HepG2 (cell line): ENCODE results near the gene SLC22A31. TPM values are rescaled to one million over a fixed set of nuclear protein-coding genes. Genes with fewer than 3 reads are reported as not detected.

Experiments used
- ATAC-seq: fragments of 200-7000 bp; cut with Tn5 transposase; 3 replicates; pipeline ENCODE4 v1.9.1; 2020; ENCODE audit warnings: mild to moderate bottlenecking, moderate library complexity
- BruUV-seq: library from RNA; stranded (reverse); fragments of 400-500 nt; replicated peaks from 2 replicates; lab custom pipeline; 2021; lab: Mats Ljungman, UMichigan
- CTCF ChIA-PET: fragments of 300-600 bp; formaldehyde crosslinking; extraction: SDS; loops from one replicate; lab custom pipeline; 2021; ENCODE audit warnings: low total read pairs, inconsistent platforms, low intra/inter-chr PET ratio; lab: Yijun Ruan, JAX
- POLR2A ChIA-PET: fragments of 350-600 bp; sonication (Branson Sonifier 250); formaldehyde crosslinking; loops from one replicate; lab custom pipeline; 2020; ENCODE audit warnings: antibody characterized with exemption, inconsistent platforms; lab: Yijun Ruan, JAX
- DNase-seq: peaks from one replicate; pipeline ENCODE4 v3.0.0-alpha.2; 2015; ENCODE audit warnings: low spot score
- FAIRE-seq: peaks from 3 replicates; lab custom pipeline; 2011; peaks lifted over from hg19 to GRCh38; lab: Jason Lieb, UNC
- H2AFZ ChIP-seq: one replicate; pipeline ENCODE4 v1.6.1; 2011; ENCODE audit warnings: low read length, inconsistent platforms
- H3K27ac ChIP-seq: fragments of 300-600 bp; 3 replicates; pipeline ENCODE4 v1.8.0; 2011; ENCODE audit warnings: mixed run types, mild to moderate bottlenecking, mixed read lengths, low read length, inconsistent platforms; ENCODE audit not compliant: insufficient read depth; ENCODE audit errors: extremely low read length
- H3K27me3 ChIP-seq, 2 experiments: fragments of 200-600 bp in 1 of 2; 2 replicates in 1 of 2; 3 replicates in 1 of 2; pipeline versions ENCODE4 v1.6.0 to v1.8.0; 2011; ENCODE audit warnings: low read length in 2 of 2, mild to moderate bottlenecking in 2 of 2, moderate library complexity in 2 of 2, inconsistent platforms in 1 of 2; ENCODE audit not compliant: insufficient read depth in 2 of 2, control insufficient read depth in 1 of 2
- H3K36me3 ChIP-seq, 2 experiments: fragments of 200-600 bp in 1 of 2; replicated peaks in 1 of 2; 2 replicates in 1 of 2; 3 replicates in 1 of 2; pipeline versions ENCODE4 v1.5.1 to v1.8.0; 2011; ENCODE audit warnings: low read length in 2 of 2, inconsistent platforms in 1 of 2; ENCODE audit not compliant: insufficient read depth in 2 of 2, control insufficient read depth in 1 of 2
- H3K4me1 ChIP-seq: 2 replicates; pipeline ENCODE4 v1.5.1; 2012; ENCODE audit warnings: low read length, inconsistent platforms; ENCODE audit not compliant: insufficient read depth
- H3K4me2 ChIP-seq: 2 replicates; pipeline ENCODE4 v1.6.0; 2011; ENCODE audit warnings: low read depth, low read length, inconsistent platforms
- H3K4me3 ChIP-seq, 3 experiments: fragments of 200-600 bp in 1 of 3; sonication (generic), shearing (Covaris generic) in 1 of 3; replicated peaks in 1 of 3; 2 replicates each; pipeline ENCODE4 v1.5.1; 2011 to 2016; ENCODE audit warnings: low read length in 3 of 3, inconsistent platforms in 2 of 3, low read depth in 2 of 3, mild to moderate bottlenecking in 2 of 3, control low read depth in 1 of 3, mixed read lengths in 1 of 3; ENCODE audit not compliant: insufficient read depth in 1 of 3
- H3K79me2 ChIP-seq: one replicate; pipeline ENCODE4 v1.6.1; 2011; ENCODE audit warnings: low read length, inconsistent platforms; ENCODE audit not compliant: insufficient read depth
- H3K9ac ChIP-seq: 2 replicates; pipeline ENCODE4 v1.6.0; 2011; ENCODE audit warnings: mild to moderate bottlenecking, low read depth, low read length, inconsistent platforms; ENCODE audit not compliant: insufficient read depth
- H3K9me3 ChIP-seq: 2 replicates; pipeline ENCODE4 v1.5.1; 2012; ENCODE audit warnings: mild to moderate bottlenecking, low read length
- H4K20me1 ChIP-seq: 2 replicates; pipeline ENCODE4 v1.6.0; 2011; ENCODE audit warnings: inconsistent platforms, mild to moderate bottlenecking, low read length, moderate library complexity; ENCODE audit not compliant: insufficient read depth
- AGO1 ChIP-seq: fragments of 200-400 bp; formaldehyde crosslinking; IDR thresholded peaks from 2 replicates; pipeline ENCODE4 v1.6.1; 2017; ENCODE audit warnings: mild to moderate bottlenecking, low read depth, low read length, moderate library complexity; ENCODE audit not compliant: poor library complexity, severe bottlenecking
- ATF2 ChIP-seq: sonication (generic); formaldehyde crosslinking; IDR thresholded peaks from 2 replicates; pipeline ENCODE4 v1.4.0; 2020; ENCODE audit warnings: missing genetic modification reagents
- ATF7 ChIP-seq, 2 experiments: fragments of 450-650 bp in 1 of 2; sonication (generic) in 1 of 2; formaldehyde crosslinking in 1 of 2; IDR thresholded peaks; 2 replicates each; pipeline versions ENCODE4 v1.4.0 to v1.6.1; 2016 to 2020; ENCODE audit warnings: antibody characterized with exemption in 1 of 2, mild to moderate bottlenecking in 1 of 2, missing genetic modification reagents in 1 of 2
- BORCS8-MEF2B ChIP-seq: sonication (generic); formaldehyde crosslinking; IDR thresholded peaks from 2 replicates; pipeline ENCODE4 v1.8.0; 2022; ENCODE audit warnings: mild to moderate bottlenecking, missing genetic modification reagents
- CSRNP1 ChIP-seq: sonication (generic); formaldehyde crosslinking; IDR thresholded peaks from 2 replicates; pipeline ENCODE4 v1.8.1; 2023; ENCODE audit warnings: mild to moderate bottlenecking, missing genetic modification reagents
- ETS1 ChIP-seq: sonication (generic); formaldehyde crosslinking; IDR thresholded peaks from 2 replicates; pipeline ENCODE4 v1.4.0; 2020; ENCODE audit warnings: missing genetic modification reagents
- HIVEP1 ChIP-seq: sonication (generic); formaldehyde crosslinking; IDR thresholded peaks from 2 replicates; pipeline ENCODE4 v1.4.0; 2020; ENCODE audit warnings: mild to moderate bottlenecking, missing genetic modification reagents
- HNRNPL ChIP-seq: fragments of 200-400 bp; formaldehyde crosslinking; IDR thresholded peaks from 2 replicates; pipeline ENCODE4 v1.6.1; 2017; ENCODE audit warnings: mild to moderate bottlenecking, low read depth, low read length
- LBX2 ChIP-seq: sonication (generic); formaldehyde crosslinking; IDR thresholded peaks from 2 replicates; pipeline ENCODE4 v1.5.0; 2020; ENCODE audit warnings: missing genetic modification reagents, mild to moderate bottlenecking, borderline replicate concordance
- LCORL ChIP-seq, 2 experiments: fragments of 450-650 bp in 1 of 2; sonication (generic) in 1 of 2; formaldehyde crosslinking in 1 of 2; IDR thresholded peaks; 2 replicates each; pipeline versions ENCODE4 v1.5.0 to v1.6.1; 2017 to 2020; ENCODE audit warnings: antibody characterized with exemption in 1 of 2, missing genetic modification reagents in 1 of 2
- MTA1 ChIP-seq: sonication (generic); formaldehyde crosslinking; IDR thresholded peaks from 2 replicates; pipeline ENCODE4 v1.4.0; 2020; ENCODE audit warnings: missing genetic modification reagents, mild to moderate bottlenecking, borderline replicate concordance
- TARDBP ChIP-seq: sonication (generic); formaldehyde crosslinking; IDR thresholded peaks from 2 replicates; pipeline ENCODE4 v1.8.0; 2022; ENCODE audit warnings: mild to moderate bottlenecking, missing genetic modification reagents
- TP53 ChIP-seq: sonication (generic); formaldehyde crosslinking; conservative IDR thresholded peaks from 2 replicates; pipeline ENCODE4 v1.4.0; 2020; ENCODE audit warnings: missing genetic modification reagents
- ZMYM2 ChIP-seq: sonication (generic); formaldehyde crosslinking; IDR thresholded peaks from 2 replicates; pipeline ENCODE4 v1.8.0; 2022; ENCODE audit warnings: mild to moderate bottlenecking, missing genetic modification reagents
- ZNF326 ChIP-seq: sonication (generic); formaldehyde crosslinking; IDR thresholded peaks from 2 replicates; pipeline ENCODE4 v1.4.0; 2020; ENCODE audit warnings: missing genetic modification reagents, borderline replicate concordance
- ZNF414 ChIP-seq: sonication (generic); formaldehyde crosslinking; IDR thresholded peaks from 2 replicates; pipeline ENCODE4 v1.5.0; 2020; ENCODE audit warnings: missing genetic modification reagents
- WGBS: methylation state at CpG from one replicate; pipeline ENCODE4 v1.1.6; 2017; ENCODE audit warnings: low lambda C conversion rate; 5-methylcytosine and 5-hydroxymethylcytosine counted together
- in situ Hi-C: cut with HindIII; loops from 2 replicates; pipeline ENCODE4 v1.10.0; 2017; ENCODE audit warnings: low pct_unique_long_range_greater_than_20kb; ENCODE audit not compliant: extremely low pct_ligation_motif_present
- intact Hi-C: fragments of 100-400 bp; cut with micrococcal nuclease; formaldehyde crosslinking; loops from one replicate; pipeline ENCODE4 v1.10.0; 2022; ENCODE audit not compliant: unreplicated experiment
- polyA plus RNA-seq, 8 experiments: library from polyadenylated mRNA; depleted of rRNA in 3 of 8; stranded (reverse) in 7 of 8; unstranded in 1 of 8; fragments of >200 nt; fragmentation: Illumina TruSeq in 4 of 8; extraction: Trizol in 4 of 8; gene quantifications; 2 replicates each; pipeline versions ENCODE4 v1.2.1 to v1.2.3, GENCODE V29; 2011 to 2016; ENCODE audit warnings: low read depth in 4 of 8, missing spikeins in 1 of 8, mixed read lengths in 1 of 8; ENCODE audit not compliant: insufficient read depth in 1 of 8
- total RNA-seq, 5 experiments: library from RNA; depleted of rRNA; stranded (reverse); fragments of >200 nt; fragmentation: Illumina TruSeq; extraction: Trizol; gene quantifications; 2 replicates each; pipeline ENCODE4 v1.2.3, GENCODE V29; 2016; ENCODE audit warnings: low read depth in 1 of 5

The SLC22A31 gene
- total and polyA plus RNA-seq, 2 of the 13 experiments (the other 11 are each of a cell fraction or from before 2014, with no cell fraction given), result 67.3 to 83.3 TPM

GRCh38 chr16:89187032-89187769, 13.1 kb downstream of the SLC22A31 start:
- Histone ChIP-seq H2AFZ (no peak overlapping the region), H3K9ac (no peak overlapping the region), H3K36me3 (no peaks in the 10 kb centered on the region), H4K20me1 (peaks cover 44% of the 10 kb centered on the region), H3K27me3 (peaks cover 0 to 30% of the 10 kb centered on the region in 2 experiments; a peak in 4 of 5 replicates), H3K4me1 (peaks cover 51% of the 10 kb centered on the region), H3K9me3 (no peaks in the 10 kb centered on the region), H3K4me2 (no peak overlapping the region), H3K79me2 (peaks cover 6% of the 10 kb centered on the region), H3K27ac (peak overlapping the region; percentile 11), H3K4me3 (no peak overlapping the region)
- BruUV-seq, result no TSS peak
- intact Hi-C loops, result loop anchor here (1.0 kb wide), 1 partner anchor 14 kb away; no protein-coding TSS in a partner anchor
- WGBS, result 21% methylated on average over 18 of the region's 19 CpGs
- ATAC-seq (peak; percentile 4), FAIRE-seq (no peak), DNase-seq (no peak)
- in situ Hi-C loops, result no loop called here
- CTCF ChIA-PET, result interaction anchor here (1.3 kb wide), 1 partner anchor 29 kb away, joined by 5 read pairs; no protein-coding TSS in a partner anchor
- POLR2A ChIA-PET, result interaction anchor here (0.7 to 1.5 kb wide), 4 partner anchors 11 to 330 kb away, joined by 3 to 5 read pairs (median 4); partner anchors contain the start of genes GALNS, SLC22A31, TRAPPC2L and ZNF778
- TF ChIP-seq LBX2, result 0 out of 2 replicates have a peak, but pooled peaks have one; percentile 41
- TF ChIP-seq ATF7 (IDR thresholded peaks at IDR 0.05), result no peak
- TF ChIP-seq ATF7 (CRISPR knock-in tag; IDR thresholded peaks at IDR 0.05), result 0 out of 2 replicates have a peak, but pooled peaks have one; percentile 40
- TF ChIP-seq AGO1, result peak; percentile 66
- 0 out of 2 replicates have a peak, but pooled peaks have one; percentile 16 for TF ChIP-seq ETS1 (CRISPR knock-in tag)
- 0 out of 2 replicates have a peak, but pooled peaks have one; percentile 53 for TF ChIP-seq HNRNPL
- TF ChIP-seq MTA1 (CRISPR knock-in tag), result peak; percentile 73; the same call in 1 of the 2 replicates
- TF ChIP-seq ZNF326, result peak; percentile 89; the same call in 1 of the 2 replicates
- TF ChIP-seq HIVEP1, result 0 out of 2 replicates have a peak, but pooled peaks have one; percentile 30
- 0 out of 2 replicates have a peak, but pooled peaks have one; percentile 20 for TF ChIP-seq BORCS8-MEF2B (CRISPR knock-in tag)
- no peak for TF ChIP-seq TP53 (CRISPR knock-in tag)
- peak; percentile 99 for TF ChIP-seq ZMYM2
- TF ChIP-seq CSRNP1 (CRISPR knock-in tag), result peak; percentile 6; the same call in 1 of the 2 replicates
- no peak for TF ChIP-seq LCORL (IDR thresholded peaks at IDR 0.05)
- peak; percentile 46; the same call in 1 of the 2 replicates for TF ChIP-seq LCORL (CRISPR knock-in tag; IDR thresholded peaks at IDR 0.05)
- TF ChIP-seq ATF2 (CRISPR knock-in tag), result no peak
- TF ChIP-seq ZNF414, result no peak
- TF ChIP-seq TARDBP (CRISPR knock-in tag), result peak; percentile 97
